WTC11 (cell line): ENCODE results near the gene FMC1. TPM values are rescaled to one million over a fixed set of nuclear protein-coding genes. Genes with fewer than 3 reads are reported as not detected.
"Not testable (repeated sequence)": the region's sequence is repeated elsewhere in the genome, so short reads cannot be mapped to it uniquely, and the experiment has no call there.

ENCODE experiments used
- ATAC-seq: fragments of 200-7000 bp; cut with Tn5 transposase; 2 replicates; pipeline ENCODE4 v1.10.0; 2021; ENCODE audit warnings: mild to moderate bottlenecking, moderate library complexity
- CTCF ChIA-PET: fragments of 300-600 bp; sonication (Branson Sonifier 250); formaldehyde crosslinking; loops from one replicate; lab custom pipeline; 2021; ENCODE audit warnings: antibody characterized with exemption; lab: Charles Lee
- POLR2A ChIA-PET: fragments of 350-600 bp; sonication (Branson Sonifier 250); formaldehyde crosslinking; loops from one replicate; lab custom pipeline; 2021; ENCODE audit warnings: antibody characterized with exemption; lab: Charles Lee
- DNase-seq: peaks from one replicate; pipeline ENCODE4 v3.0.0; 2021; ENCODE audit warnings: low spot score
- H3K27ac Mint-ChIP-seq: 2 replicates; pipeline ENCODE4 v1.8.0; 2021; ENCODE audit warnings: mixed read lengths
- H3K27me3 Mint-ChIP-seq: 2 replicates; pipeline ENCODE4 v1.8.0; 2021; ENCODE audit warnings: low read depth, mild to moderate bottlenecking, moderate library complexity, mixed read lengths
- H3K36me3 Mint-ChIP-seq: 2 replicates; pipeline ENCODE4 v1.8.0; 2021; ENCODE audit warnings: mixed read lengths
- H3K4me1 Mint-ChIP-seq: 2 replicates; pipeline ENCODE4 v1.8.0; 2022; ENCODE audit warnings: mixed read lengths
- H3K4me3 Mint-ChIP-seq: 2 replicates; pipeline ENCODE4 v1.8.0; 2021; ENCODE audit warnings: mild to moderate bottlenecking, moderate library complexity, mixed read lengths
- H3K9me3 Mint-ChIP-seq: 2 replicates; pipeline ENCODE4 v1.8.0; 2021; ENCODE audit warnings: mixed read lengths
- CBFB ChIP-seq: sonication (generic); formaldehyde crosslinking; IDR thresholded peaks from 2 replicates; pipeline ENCODE4 v1.8.1; 2022; ENCODE audit warnings: mild to moderate bottlenecking, low read depth, missing genetic modification reagents
- ELF4 ChIP-seq: sonication (generic); formaldehyde crosslinking; IDR thresholded peaks from 2 replicates; pipeline ENCODE4 v1.8.1; 2022; ENCODE audit warnings: low read depth, mild to moderate bottlenecking, moderate library complexity, missing genetic modification reagents
- EMX1 ChIP-seq: fragments of 250-450 bp; sonication (Bioruptor Pico); IDR thresholded peaks from 2 replicates; pipeline ENCODE4 v1.8.0; 2021; ENCODE audit warnings: mild to moderate bottlenecking
- FOXP1 ChIP-seq: sonication (generic); formaldehyde crosslinking; IDR thresholded peaks from 2 replicates; pipeline ENCODE4 v1.8.0; 2022; ENCODE audit warnings: missing genetic modification reagents, mild to moderate bottlenecking, moderate library complexity, borderline replicate concordance
- GTF2I ChIP-seq: fragments of 250-450 bp; sonication (Bioruptor Pico); conservative IDR thresholded peaks from 2 replicates; pipeline ENCODE4 v1.4.0; 2021; ENCODE audit warnings: mild to moderate bottlenecking
- HMGA2 ChIP-seq: fragments of 250-450 bp; sonication (Bioruptor Pico); IDR thresholded peaks from 2 replicates; pipeline ENCODE4 v1.4.0; 2021; ENCODE audit warnings: mild to moderate bottlenecking, moderate library complexity
- IRF2 ChIP-seq: sonication (generic); formaldehyde crosslinking; IDR thresholded peaks from 2 replicates; pipeline ENCODE4 v1.8.0; 2022; ENCODE audit warnings: low read depth, missing genetic modification reagents, borderline replicate concordance
- JAZF1 ChIP-seq: fragments of 250-450 bp; sonication (Bioruptor Pico); IDR thresholded peaks from 2 replicates; pipeline ENCODE4 v1.9.0; 2021; ENCODE audit warnings: moderate library complexity, mild to moderate bottlenecking, inconsistent platforms
- NR1H2 ChIP-seq: sonication (generic); formaldehyde crosslinking; IDR thresholded peaks from 2 replicates; pipeline ENCODE4 v1.9.0; 2021; ENCODE audit warnings: mild to moderate bottlenecking, moderate library complexity, missing genetic modification reagents
- SMAD4 ChIP-seq: sonication (generic); formaldehyde crosslinking; IDR thresholded peaks from 2 replicates; pipeline ENCODE4 v1.8.0; 2022; ENCODE audit warnings: mild to moderate bottlenecking, missing genetic modification reagents
- TP53 ChIP-seq: sonication (generic); formaldehyde crosslinking; IDR thresholded peaks from 2 replicates; pipeline ENCODE4 v1.8.1; 2023; ENCODE audit warnings: mild to moderate bottlenecking, missing genetic modification reagents
- ZNF121 ChIP-seq: sonication (generic); formaldehyde crosslinking; IDR thresholded peaks from 2 replicates; pipeline ENCODE4 v1.8.0; 2023; ENCODE audit warnings: missing genetic modification reagents
- ZNF219 ChIP-seq: sonication (generic); formaldehyde crosslinking; IDR thresholded peaks from 2 replicates; pipeline ENCODE4 v1.8.0; 2023; ENCODE audit warnings: missing genetic modification reagents, mild to moderate bottlenecking, borderline replicate concordance
- ZNF232 ChIP-seq: sonication (generic); formaldehyde crosslinking; IDR thresholded peaks from 2 replicates; pipeline ENCODE4 v1.8.0; 2022; ENCODE audit warnings: mild to moderate bottlenecking, missing genetic modification reagents
- ZNF423 ChIP-seq: fragments of 250-450 bp; sonication (Bioruptor Pico); IDR thresholded peaks from 2 replicates; pipeline ENCODE4 v2.1.2; 2022; ENCODE audit warnings: mild to moderate bottlenecking, moderate library complexity
- total RNA-seq: library from RNA; stranded (reverse); gene quantifications from 3 replicates; pipeline ENCODE4 v1.2.3, GENCODE V29; 2021
- TF ChIP-seq, protein P1 (sequence below): fragments of 250-450 bp; sonication (Bioruptor Pico); IDR thresholded peaks from 2 replicates; pipeline ENCODE4 v1.8.0; 2021; ENCODE audit warnings: mild to moderate bottlenecking
- TF ChIP-seq, protein P2 (sequence below): sonication (generic); formaldehyde crosslinking; IDR thresholded peaks from 2 replicates; pipeline ENCODE4 v1.8.1; 2022; ENCODE audit warnings: mild to moderate bottlenecking, moderate library complexity, missing genetic modification reagents
- TF ChIP-seq, protein P3 (sequence below): fragments of 200-600 bp; IDR thresholded peaks from 2 replicates; pipeline ENCODE4 v1.8.0; 2022; ENCODE audit warnings: antibody characterized with exemption
- TF ChIP-seq, protein P4 (sequence below): sonication (generic); formaldehyde crosslinking; IDR thresholded peaks from 2 replicates; pipeline ENCODE4 v1.8.1; 2023; ENCODE audit warnings: mild to moderate bottlenecking, missing genetic modification reagents

The FMC1 gene
- total RNA-seq, 1 experiment from 2014 or later, result 16.3 TPM

DNA sequence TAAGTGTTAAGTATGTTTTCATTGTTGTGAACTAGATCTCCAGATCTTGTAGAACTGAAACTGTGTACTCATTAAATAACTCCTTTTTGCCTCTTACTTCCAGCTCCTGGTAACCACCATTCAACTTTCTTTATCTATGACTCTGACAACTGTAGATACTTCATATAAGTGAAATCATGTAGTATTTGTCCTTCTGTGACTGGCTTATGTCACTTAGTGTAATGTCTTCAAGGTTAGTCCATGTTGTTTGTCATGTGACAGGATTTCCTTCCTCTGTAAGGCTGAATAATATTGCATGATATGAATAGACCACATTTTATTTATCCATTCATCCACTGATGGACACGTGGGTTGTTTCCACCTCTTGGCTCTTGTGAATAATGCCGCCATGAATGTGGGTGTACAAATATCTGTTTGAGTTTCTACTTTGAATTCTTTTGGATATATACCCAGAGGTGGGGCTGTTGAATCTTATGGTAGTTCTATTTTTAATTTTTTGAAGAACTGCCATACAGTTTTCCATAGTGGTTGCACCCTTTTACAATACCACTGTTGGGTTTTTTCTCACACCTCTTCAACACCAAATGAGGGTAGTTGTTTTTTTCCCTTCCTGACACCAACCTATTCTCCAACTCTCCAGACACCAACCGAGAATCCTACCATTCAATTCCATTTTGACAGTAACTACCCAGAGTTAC is 10.7 kb upstream of the FMC1 start (continued):
- TF ChIP-seq, protein P1, sequence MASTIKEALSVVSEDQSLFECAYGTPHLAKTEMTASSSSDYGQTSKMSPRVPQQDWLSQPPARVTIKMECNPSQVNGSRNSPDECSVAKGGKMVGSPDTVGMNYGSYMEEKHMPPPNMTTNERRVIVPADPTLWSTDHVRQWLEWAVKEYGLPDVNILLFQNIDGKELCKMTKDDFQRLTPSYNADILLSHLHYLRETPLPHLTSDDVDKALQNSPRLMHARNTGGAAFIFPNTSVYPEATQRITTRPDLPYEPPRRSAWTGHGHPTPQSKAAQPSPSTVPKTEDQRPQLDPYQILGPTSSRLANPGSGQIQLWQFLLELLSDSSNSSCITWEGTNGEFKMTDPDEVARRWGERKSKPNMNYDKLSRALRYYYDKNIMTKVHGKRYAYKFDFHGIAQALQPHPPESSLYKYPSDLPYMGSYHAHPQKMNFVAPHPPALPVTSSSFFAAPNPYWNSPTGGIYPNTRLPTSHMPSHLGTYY (CRISPR knock-in tag), result no peak
- TF ChIP-seq FOXP1 (CRISPR knock-in tag) (no peak), JAZF1 (CRISPR knock-in tag) (no peak), ZNF219 (no peak), ZNF232 (no peak), IRF2 (CRISPR knock-in tag) (no peak), GTF2I (CRISPR knock-in tag) (no peak), SMAD4 (CRISPR knock-in tag) (no peak)
- TF ChIP-seq, protein P2, sequence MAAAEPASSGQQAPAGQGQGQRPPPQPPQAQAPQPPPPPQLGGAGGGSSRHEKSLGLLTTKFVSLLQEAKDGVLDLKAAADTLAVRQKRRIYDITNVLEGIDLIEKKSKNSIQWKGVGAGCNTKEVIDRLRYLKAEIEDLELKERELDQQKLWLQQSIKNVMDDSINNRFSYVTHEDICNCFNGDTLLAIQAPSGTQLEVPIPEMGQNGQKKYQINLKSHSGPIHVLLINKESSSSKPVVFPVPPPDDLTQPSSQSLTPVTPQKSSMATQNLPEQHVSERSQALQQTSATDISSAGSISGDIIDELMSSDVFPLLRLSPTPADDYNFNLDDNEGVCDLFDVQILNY (CRISPR knock-in tag), result no peak

DNA sequence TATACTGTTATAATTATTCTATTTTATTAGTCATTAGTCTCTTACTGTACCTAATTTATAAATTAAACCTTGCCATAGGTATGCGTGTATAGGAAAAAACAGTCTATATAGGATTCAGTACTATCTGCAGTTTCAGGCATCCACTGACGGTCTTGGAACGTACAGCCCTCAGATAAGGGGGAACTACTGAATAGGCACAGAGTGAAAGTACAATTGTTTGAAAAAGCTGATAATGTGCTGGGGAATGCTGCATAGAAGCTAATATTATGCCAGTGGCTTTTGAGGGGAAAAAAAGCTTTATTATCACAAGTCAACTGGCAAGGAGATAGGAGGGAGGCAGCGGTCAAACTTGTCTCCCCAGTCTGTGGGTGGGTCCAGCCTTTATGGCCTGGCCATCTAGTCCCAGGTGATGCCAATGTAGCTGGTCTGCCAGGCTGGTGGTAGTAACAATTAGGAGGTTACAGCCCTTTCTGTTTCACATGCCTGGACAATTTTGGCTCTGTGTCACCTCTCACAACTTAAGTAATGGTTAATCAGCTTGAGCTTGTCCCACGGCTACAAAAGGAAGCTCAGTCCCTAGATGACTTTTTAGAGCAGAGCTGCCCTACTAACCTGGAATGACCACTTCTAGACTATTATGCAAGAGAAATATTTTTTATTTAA is 8.3 kb upstream of the FMC1 start:
- Mint-ChIP-seq H3K27me3 (no peaks in the 10 kb centered on the region), H3K4me3 (no peak overlapping the region), H3K27ac (no peak overlapping the region)
- CTCF ChIA-PET, result interaction anchor here (0.7 kb wide), 1 partner anchor 436 kb away, joined by 5 read pairs; no protein-coding TSS in a partner anchor
- TF ChIP-seq ZNF423 (CRISPR knock-in tag) (no peak), JAZF1 (CRISPR knock-in tag) (no peak)
- TF ChIP-seq, all 79 proteins: peak for 0
- POLR2A ChIA-PET, result no interaction called here
- Mint-ChIP-seq H3K36me3 (no peaks in the 10 kb centered on the region), H3K9me3 (no peaks in the 10 kb centered on the region), H3K4me1 (no peaks in the 10 kb centered on the region)
- DNase-seq (no peak), ATAC-seq (no peak)

DNA sequence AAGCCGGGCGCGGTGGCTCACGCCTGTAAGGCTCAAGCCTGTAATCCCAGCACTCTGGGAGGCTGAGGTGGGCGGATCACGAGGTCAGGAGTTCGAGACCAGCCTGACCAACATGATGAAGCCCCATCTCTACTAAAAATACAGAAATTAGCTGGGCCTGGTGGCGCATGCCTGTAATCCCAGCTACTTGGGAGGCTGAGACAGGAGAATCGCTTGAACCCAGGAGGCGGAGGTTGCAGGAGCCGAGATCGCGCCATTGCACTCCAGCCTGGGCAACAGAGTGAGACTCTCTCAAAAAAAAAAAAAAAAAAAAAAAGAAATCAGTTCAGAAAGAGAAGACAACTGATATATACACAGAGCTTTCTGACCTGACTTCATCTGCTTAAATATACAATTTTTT is 7.7 kb upstream of the FMC1 start:
- CTCF ChIA-PET, result interaction anchor here (0.7 kb wide), 1 partner anchor 435 kb away, joined by 5 read pairs; no protein-coding TSS in a partner anchor
- DNase-seq, H3K4me1 Mint-ChIP-seq, H3K27me3 Mint-ChIP-seq, H3K27ac Mint-ChIP-seq, H3K36me3 Mint-ChIP-seq, H3K9me3 Mint-ChIP-seq, POLR2A ChIA-PET, ATAC-seq, H3K4me3 Mint-ChIP-seq: not testable (repeated sequence)

DNA sequence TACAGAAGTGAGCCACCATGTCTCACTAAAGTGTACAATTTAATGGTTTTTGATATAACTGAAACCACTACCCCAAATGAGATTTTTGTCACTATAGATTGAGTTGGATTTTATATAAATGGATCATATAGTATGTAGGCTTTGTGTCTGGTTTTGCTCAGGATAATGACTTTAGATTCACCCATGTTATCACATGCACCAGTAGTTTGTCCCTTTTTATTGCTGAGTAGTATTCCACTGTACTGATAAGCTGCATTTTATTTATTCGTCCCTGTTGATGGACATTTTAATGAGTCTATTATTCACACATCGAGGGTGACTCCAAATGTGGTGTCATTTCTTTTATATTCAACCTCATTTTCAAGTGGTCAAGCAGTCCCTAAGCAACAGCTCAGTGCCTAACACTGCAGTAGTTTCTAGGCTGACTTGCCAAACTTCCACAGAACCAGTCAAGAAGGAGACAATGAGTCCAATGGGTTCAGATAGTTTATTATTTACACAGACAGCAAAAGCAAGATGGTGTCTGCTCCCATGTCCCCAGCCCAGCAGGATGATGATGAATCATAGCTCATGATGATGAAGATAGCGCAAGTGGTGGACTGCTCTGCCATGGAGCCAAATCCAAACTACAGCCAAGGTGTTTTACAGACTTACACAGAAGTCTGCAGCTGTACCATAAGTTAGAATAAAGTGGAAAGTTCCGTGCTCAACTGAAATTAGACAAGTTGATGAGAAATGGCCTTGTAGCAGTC is 6.6 kb upstream of the FMC1 start:
- ATAC-seq (no peak), DNase-seq (no peak)
- H3K4me1 Mint-ChIP-seq, result no peaks in the 10 kb centered on the region
- H3K4me3 Mint-ChIP-seq, result no peak overlapping the region
- H3K36me3 Mint-ChIP-seq, result peaks cover 5% of the 10 kb centered on the region
- TF ChIP-seq, protein P3, sequence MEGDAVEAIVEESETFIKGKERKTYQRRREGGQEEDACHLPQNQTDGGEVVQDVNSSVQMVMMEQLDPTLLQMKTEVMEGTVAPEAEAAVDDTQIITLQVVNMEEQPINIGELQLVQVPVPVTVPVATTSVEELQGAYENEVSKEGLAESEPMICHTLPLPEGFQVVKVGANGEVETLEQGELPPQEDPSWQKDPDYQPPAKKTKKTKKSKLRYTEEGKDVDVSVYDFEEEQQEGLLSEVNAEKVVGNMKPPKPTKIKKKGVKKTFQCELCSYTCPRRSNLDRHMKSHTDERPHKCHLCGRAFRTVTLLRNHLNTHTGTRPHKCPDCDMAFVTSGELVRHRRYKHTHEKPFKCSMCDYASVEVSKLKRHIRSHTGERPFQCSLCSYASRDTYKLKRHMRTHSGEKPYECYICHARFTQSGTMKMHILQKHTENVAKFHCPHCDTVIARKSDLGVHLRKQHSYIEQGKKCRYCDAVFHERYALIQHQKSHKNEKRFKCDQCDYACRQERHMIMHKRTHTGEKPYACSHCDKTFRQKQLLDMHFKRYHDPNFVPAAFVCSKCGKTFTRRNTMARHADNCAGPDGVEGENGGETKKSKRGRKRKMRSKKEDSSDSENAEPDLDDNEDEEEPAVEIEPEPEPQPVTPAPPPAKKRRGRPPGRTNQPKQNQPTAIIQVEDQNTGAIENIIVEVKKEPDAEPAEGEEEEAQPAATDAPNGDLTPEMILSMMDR, result no peak
- TF ChIP-seq HMGA2 (CRISPR knock-in tag) (no peak), ZNF121 (no peak), ZNF219 (no peak), ELF4 (CRISPR knock-in tag) (no peak), EMX1 (CRISPR knock-in tag) (no peak), TP53 (no peak), CBFB (CRISPR knock-in tag) (no peak), NR1H2 (CRISPR knock-in tag) (no peak)
- TF ChIP-seq, protein P4, sequence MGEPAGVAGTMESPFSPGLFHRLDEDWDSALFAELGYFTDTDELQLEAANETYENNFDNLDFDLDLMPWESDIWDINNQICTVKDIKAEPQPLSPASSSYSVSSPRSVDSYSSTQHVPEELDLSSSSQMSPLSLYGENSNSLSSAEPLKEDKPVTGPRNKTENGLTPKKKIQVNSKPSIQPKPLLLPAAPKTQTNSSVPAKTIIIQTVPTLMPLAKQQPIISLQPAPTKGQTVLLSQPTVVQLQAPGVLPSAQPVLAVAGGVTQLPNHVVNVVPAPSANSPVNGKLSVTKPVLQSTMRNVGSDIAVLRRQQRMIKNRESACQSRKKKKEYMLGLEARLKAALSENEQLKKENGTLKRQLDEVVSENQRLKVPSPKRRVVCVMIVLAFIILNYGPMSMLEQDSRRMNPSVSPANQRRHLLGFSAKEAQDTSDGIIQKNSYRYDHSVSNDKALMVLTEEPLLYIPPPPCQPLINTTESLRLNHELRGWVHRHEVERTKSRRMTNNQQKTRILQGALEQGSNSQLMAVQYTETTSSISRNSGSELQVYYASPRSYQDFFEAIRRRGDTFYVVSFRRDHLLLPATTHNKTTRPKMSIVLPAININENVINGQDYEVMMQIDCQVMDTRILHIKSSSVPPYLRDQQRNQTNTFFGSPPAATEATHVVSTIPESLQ (CRISPR knock-in tag), result no peak
- ChIA-PET POLR2A (no interaction called here), CTCF (interaction anchor here (1.4 kb wide), 1 partner anchor 100 kb away, joined by 3 read pairs; no protein-coding TSS in a partner anchor)
- peaks cover 7% of the 10 kb centered on the region for H3K9me3 Mint-ChIP-seq
- H3K27me3 Mint-ChIP-seq, result peaks cover 5% of the 10 kb centered on the region; the same call in 1 of the 2 replicates
- H3K27ac Mint-ChIP-seq, result no peak overlapping the region
